Esophagus muscularis mucosa (tissue), 4 donors: ENCODE data around the gene SDK2. TPM values are rescaled to one million over a fixed set of nuclear protein-coding genes. Genes with fewer than 3 reads are reported as not detected.

Source experiments
- DNase-seq: peaks from one replicate; pipeline ENCODE4 v3.0.0-alpha.2; 2017; ENCODE audit errors: extremely low spot score
- H3K27ac ChIP-seq, 4 donors: fragments of 200-600 bp; sonication (generic); replicated peaks in 1 of 4; 1 replicate in 3 of 4; 2 replicates in 1 of 4; pipeline ENCODE4 v1.5.1; 2016 to 2019; ENCODE audit warnings: mild to moderate bottlenecking in 1 of 4
- H3K27me3 ChIP-seq, 4 donors: fragments of 200-600 bp; sonication (generic); one replicate each; pipeline versions ENCODE4 v1.5.1 to v1.6.0; 2016 to 2019
- H3K36me3 ChIP-seq, 4 donors: fragments of 200-600 bp; sonication (generic); one replicate each; pipeline ENCODE4 v1.5.1; 2016 to 2019
- H3K4me1 ChIP-seq, 4 donors: fragments of 200-600 bp; sonication (generic); one replicate each; pipeline ENCODE4 v1.5.1; 2016 to 2019
- H3K4me3 ChIP-seq, 4 donors: fragments of 200-600 bp; sonication (generic); 1 replicate in 2 of 4; 2 replicates in 2 of 4; pipeline ENCODE4 v1.5.1; 2016 to 2019; ENCODE audit warnings: mild to moderate bottlenecking in 4 of 4, moderate library complexity in 1 of 4
- H3K9me3 ChIP-seq, 4 donors: fragments of 200-600 bp; sonication (generic); 1 replicate in 3 of 4; 2 replicates in 1 of 4; pipeline ENCODE4 v1.5.1; 2016 to 2019
- EP300 ChIP-seq: sonication (generic); formaldehyde crosslinking; IDR thresholded peaks from one replicate; pipeline ENCODE4 v1.6.1; 2017; ENCODE audit warnings: antibody characterized with exemption
- POLR2A ChIP-seq: fragments of 450-650 bp; IDR thresholded peaks from one replicate; pipeline ENCODE4 v1.6.1; 2017; ENCODE audit warnings: antibody characterized with exemption, moderate library complexity, mild to moderate bottlenecking, low read depth
- POLR2AphosphoS5 ChIP-seq, 2 donors: sonication (generic); formaldehyde crosslinking; IDR thresholded peaks; one replicate each; pipeline ENCODE4 v1.6.1; 2017; ENCODE audit warnings: antibody characterized with exemption in 2 of 2
- WGBS: methylation state at CpG from one replicate; pipeline ENCODE4 v1.1.5; 2018; 5-methylcytosine and 5-hydroxymethylcytosine counted together
- intact Hi-C: fragments of 100-400 bp; cut with DNase I; formaldehyde crosslinking; loops from one replicate; pipeline ENCODE4 v1.15.1; 2023
- total RNA-seq, 4 donors: library from RNA; depleted of rRNA; stranded (reverse); fragments of >200 nt; gene quantifications; one replicate each; pipeline versions ENCODE4 v1.1.0 to v1.2.1, GENCODE V29; 2016
- TF ChIP-seq, protein P1 (sequence below), 3 experiments: fragments of 200-600 bp in 2 of 3; fragments of 450-650 bp in 1 of 3; sonication (generic) in 2 of 3; IDR thresholded peaks; one replicate each; pipeline ENCODE4 v1.5.1; 2017 to 2019; ENCODE audit warnings: antibody characterized with exemption in 3 of 3, mild to moderate bottlenecking in 2 of 3, moderate library complexity in 1 of 3

SDK2 gene
- total RNA-seq, 4 donors from 2014 or later = 0.42 to 2.0 (median 1.2) TPM

DNA sequence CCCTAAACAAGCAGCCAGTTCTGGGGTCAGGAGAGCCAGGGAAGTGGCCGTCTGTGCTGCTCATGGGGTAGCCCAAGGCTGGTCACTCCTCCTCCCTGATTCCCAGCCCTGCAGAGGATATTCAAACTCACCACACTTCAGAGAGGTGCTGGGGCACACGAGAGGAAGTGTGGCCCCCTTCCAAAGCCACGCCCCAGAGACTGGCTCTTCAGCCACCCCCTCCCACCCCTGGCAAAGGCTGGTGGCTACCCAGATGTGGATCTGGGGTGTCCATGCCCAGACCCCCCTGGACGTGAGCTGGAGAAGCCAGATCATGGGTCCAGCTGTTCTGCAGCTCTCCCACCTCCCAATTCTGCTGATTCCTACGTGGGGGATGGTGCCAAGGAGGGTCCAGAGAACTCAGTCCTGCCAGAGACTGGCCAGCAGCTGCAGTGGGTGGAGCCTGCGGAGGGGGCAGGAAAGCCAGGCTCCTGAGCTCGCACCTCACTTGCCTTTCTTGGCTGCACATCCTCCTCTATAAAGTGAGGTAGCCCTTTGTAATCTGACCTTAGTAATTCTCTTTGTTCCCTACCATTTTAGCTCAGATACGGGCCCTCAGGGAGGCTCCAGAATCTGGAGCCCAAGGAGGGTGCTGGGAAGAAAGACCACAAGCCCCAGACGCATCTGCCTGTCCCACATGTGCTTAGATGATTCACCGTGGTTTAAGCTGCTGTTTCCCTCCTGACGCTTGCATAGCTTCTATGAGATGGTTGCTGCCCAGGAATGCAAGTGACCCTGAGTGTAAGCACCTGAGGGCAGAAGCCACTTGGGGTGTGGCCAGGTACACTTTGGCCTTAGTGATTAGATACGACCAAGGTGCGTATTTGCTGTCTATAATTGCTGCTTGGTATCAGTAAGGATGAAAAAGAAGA lies 15.3 kb downstream of the SDK2 start:
- Histone ChIP-seq H3K9me3 (no peaks in the 10 kb centered on the region), H3K27ac (no peak overlapping the region), H3K36me3 (no peaks in the 10 kb centered on the region), H3K27me3 (peaks cover 0 to 19% (median 0%) of the 10 kb centered on the region in 4 donors), H3K4me3 (no peak overlapping the region), H3K4me1 (no peaks in the 10 kb centered on the region)
- intact Hi-C loops = no loop called here
- WGBS = 77% methylated on average over 13 of the region's 13 CpGs
- TF ChIP-seq POLR2A (no peak), POLR2AphosphoS5 (IDR thresholded peaks at IDR 0.05) (no peak), EP300 (no peak)
- TF ChIP-seq, protein P1, sequence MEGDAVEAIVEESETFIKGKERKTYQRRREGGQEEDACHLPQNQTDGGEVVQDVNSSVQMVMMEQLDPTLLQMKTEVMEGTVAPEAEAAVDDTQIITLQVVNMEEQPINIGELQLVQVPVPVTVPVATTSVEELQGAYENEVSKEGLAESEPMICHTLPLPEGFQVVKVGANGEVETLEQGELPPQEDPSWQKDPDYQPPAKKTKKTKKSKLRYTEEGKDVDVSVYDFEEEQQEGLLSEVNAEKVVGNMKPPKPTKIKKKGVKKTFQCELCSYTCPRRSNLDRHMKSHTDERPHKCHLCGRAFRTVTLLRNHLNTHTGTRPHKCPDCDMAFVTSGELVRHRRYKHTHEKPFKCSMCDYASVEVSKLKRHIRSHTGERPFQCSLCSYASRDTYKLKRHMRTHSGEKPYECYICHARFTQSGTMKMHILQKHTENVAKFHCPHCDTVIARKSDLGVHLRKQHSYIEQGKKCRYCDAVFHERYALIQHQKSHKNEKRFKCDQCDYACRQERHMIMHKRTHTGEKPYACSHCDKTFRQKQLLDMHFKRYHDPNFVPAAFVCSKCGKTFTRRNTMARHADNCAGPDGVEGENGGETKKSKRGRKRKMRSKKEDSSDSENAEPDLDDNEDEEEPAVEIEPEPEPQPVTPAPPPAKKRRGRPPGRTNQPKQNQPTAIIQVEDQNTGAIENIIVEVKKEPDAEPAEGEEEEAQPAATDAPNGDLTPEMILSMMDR (IDR thresholded peaks at IDR 0.05) = no peak
- no peak for DNase-seq

DNA sequence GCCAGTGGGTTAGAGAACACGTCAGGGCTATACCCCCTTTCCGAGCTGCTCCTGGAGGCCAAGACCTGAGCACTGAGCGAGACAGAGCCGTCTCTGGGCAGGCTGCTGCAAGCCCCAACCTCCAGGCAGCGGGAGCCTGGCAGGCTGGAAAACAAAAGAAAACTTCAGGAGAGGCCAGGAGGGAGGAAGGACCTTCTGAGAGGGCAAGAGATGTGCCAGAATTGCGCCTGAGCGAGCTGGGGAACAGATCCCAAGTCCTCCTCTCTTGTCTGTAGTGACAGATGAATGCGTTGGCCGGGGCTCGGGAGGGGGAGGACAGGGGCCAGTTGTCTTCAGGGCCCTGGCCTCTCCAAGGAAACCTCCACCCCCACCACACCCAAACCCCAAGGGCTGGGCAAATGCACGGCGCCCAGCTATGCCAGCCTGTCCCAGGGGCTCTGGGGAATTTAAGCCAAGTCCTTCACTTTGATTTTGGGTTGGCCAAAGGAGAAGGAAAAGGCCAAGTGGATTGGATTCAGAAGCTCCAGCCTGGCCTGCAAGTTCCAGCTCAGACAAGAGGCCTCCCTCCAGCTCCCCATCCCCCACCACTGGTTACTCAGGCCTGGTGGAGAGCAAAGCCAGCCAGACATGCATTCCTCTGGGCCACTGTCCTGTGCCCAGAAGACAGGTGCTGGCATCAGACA lies 18.1 kb downstream of the SDK2 start:
- H3K27ac ChIP-seq = no peak overlapping the region
- H3K27me3 ChIP-seq = peaks cover 0 to 19% (median 0%) of the 10 kb centered on the region in 4 donors
- H3K4me3 ChIP-seq = no peak overlapping the region
- intact Hi-C loops = no loop called here
- no peaks in the 10 kb centered on the region for H3K4me1 ChIP-seq
- WGBS = 77% methylated on average over 12 of the region's 12 CpGs
- no peak for DNase-seq
- H3K9me3 ChIP-seq = peaks cover 0 to 9% (median 0%) of the 10 kb centered on the region in 4 donors
- H3K36me3 ChIP-seq = no peaks in the 10 kb centered on the region
- no peak for TF ChIP-seq EP300
- no peak for TF ChIP-seq POLR2AphosphoS5 (IDR thresholded peaks at IDR 0.05)
- TF ChIP-seq POLR2A = no peak
- TF ChIP-seq, protein P1 (IDR thresholded peaks at IDR 0.05) = no peak

DNA sequence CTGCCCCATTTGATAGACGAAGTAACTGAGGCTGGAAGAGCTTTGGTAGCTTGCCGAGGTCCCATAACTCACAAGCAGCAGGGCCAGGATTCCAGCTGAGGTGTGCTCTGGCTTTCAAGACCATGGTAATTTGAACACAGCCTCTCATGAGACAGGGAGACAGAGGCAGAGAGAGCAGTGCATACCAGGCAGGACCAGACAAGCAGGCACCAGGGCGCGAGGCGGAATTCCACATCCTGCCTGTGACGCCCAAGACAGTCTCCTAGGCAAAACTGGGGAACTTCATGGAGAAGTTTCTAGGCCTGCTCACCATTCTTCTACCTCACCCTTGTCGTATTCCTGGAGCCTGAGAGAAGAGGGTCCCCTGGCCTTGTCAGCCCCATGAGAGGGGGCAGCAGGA lies 19.2 kb downstream of the SDK2 start:
- TF ChIP-seq EP300 = no peak
- TF ChIP-seq, protein P1 (IDR thresholded peaks at IDR 0.05) = no peak
- TF ChIP-seq POLR2AphosphoS5 (IDR thresholded peaks at IDR 0.05) = no peak
- TF ChIP-seq POLR2A = no peak

DNA sequence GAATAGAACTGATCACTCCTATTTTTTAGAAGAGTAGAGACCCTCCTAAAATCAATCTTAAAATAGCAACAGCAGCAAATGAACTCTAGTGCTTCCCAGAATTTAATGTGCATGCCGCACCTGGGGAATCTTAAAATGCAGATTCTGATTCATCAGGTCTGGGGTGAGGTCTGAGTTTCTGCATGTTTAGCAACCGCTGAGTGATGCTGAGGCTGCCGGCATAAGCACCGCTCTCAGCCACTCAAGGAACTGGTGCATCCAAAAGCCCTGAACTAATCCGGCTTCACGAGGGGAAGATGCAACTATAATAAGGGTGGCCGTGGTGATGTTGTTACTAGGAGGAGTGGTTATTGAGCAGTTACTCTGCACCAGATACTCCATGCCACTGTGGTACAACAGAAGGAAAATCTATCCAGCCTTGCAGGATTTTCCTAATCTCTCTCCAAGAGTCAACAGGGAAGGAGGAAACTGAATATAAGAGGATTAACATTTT lies 19.7 kb downstream of the SDK2 start:
- 82% methylated on average over 7 of the region's 7 CpGs for WGBS
- H3K4me1 ChIP-seq = no peaks in the 10 kb centered on the region
- peaks cover 0 to 9% (median 0%) of the 10 kb centered on the region in 4 donors for H3K9me3 ChIP-seq
- TF ChIP-seq POLR2A (no peak), POLR2AphosphoS5 (IDR thresholded peaks at IDR 0.05) (no peak), EP300 (no peak)
- TF ChIP-seq, protein P1 (IDR thresholded peaks at IDR 0.05) = no peak
- intact Hi-C loops = no loop called here
- no peak overlapping the region for H3K4me3 ChIP-seq
- no peak overlapping the region for H3K27ac ChIP-seq
- no peak for DNase-seq
- H3K27me3 ChIP-seq = peaks cover 0 to 11% (median 0%) of the 10 kb centered on the region in 4 donors
- no peaks in the 10 kb centered on the region for H3K36me3 ChIP-seq

More for the DNA sequence above, 19.2 kb downstream of the SDK2 start:
- intact Hi-C loops = no loop called here
- Histone ChIP-seq H3K27ac (no peak overlapping the region), H3K4me3 (no peak overlapping the region), H3K4me1 (no peaks in the 10 kb centered on the region), H3K27me3 (peaks cover 0 to 15% (median 0%) of the 10 kb centered on the region in 4 donors), H3K36me3 (no peaks in the 10 kb centered on the region), H3K9me3 (peaks cover 0 to 9% (median 0%) of the 10 kb centered on the region in 4 donors)
- WGBS = 83% methylated on average over 2 of the region's 7 CpGs
- DNase-seq = no peak
